OCI-LY1 (cell line): Measurements from ENCODE around the gene RET.

Experiments
- H2AFZ ChIP-seq: fragments of 200-600 bp; sonication (generic), shearing (Covaris generic); 2 replicates; pipeline ENCODE4 v1.6.0; 2014; ENCODE audit warnings: antibody characterized with exemption, mild to moderate bottlenecking, low read length
- H3F3A ChIP-seq: fragments of 200-600 bp; sonication (generic), shearing (Covaris generic); 2 replicates; pipeline ENCODE4 v1.6.0; 2014; ENCODE audit warnings: mild to moderate bottlenecking, antibody characterized with exemption, low read length, moderate library complexity; ENCODE audit not compliant: insufficient read depth
- H3K27ac ChIP-seq: fragments of 200-600 bp; sonication (generic); 2 replicates; pipeline ENCODE4 v1.5.1; 2014; ENCODE audit warnings: low read length, mixed run types, mild to moderate bottlenecking, low read depth; ENCODE audit not compliant: poor library complexity, severe bottlenecking
- H3K27me3 ChIP-seq: fragments of 200-600 bp; sonication (generic); 2 replicates; pipeline ENCODE4 v1.6.0; 2014; ENCODE audit warnings: antibody characterized with exemption, mild to moderate bottlenecking, low read length, moderate library complexity; ENCODE audit not compliant: insufficient read depth
- H3K36me3 ChIP-seq: fragments of 200-600 bp; sonication (generic); 2 replicates; pipeline ENCODE4 v1.6.1; 2014; ENCODE audit warnings: mild to moderate bottlenecking, antibody characterized with exemption, low read length, moderate library complexity, mixed read lengths; ENCODE audit not compliant: insufficient read depth
- H3K4me1 ChIP-seq: fragments of 200-600 bp; sonication (generic); 2 replicates; pipeline ENCODE4 v1.5.1; 2014; ENCODE audit warnings: mild to moderate bottlenecking, low read length, moderate library complexity; ENCODE audit not compliant: insufficient read depth, severe bottlenecking
- H3K4me2 ChIP-seq: fragments of 200-600 bp; sonication (generic), shearing (Covaris generic); 2 replicates; pipeline ENCODE4 v1.6.1; 2014; ENCODE audit warnings: low read length
- H3K4me3 ChIP-seq: fragments of 200-600 bp; sonication (generic); 2 replicates; pipeline ENCODE4 v1.5.1; 2014; ENCODE audit warnings: low read length, low read depth, mild to moderate bottlenecking, mixed read lengths; ENCODE audit not compliant: poor library complexity, severe bottlenecking
- H3K79me2 ChIP-seq: fragments of 200-600 bp; shearing (Covaris generic); 2 replicates; pipeline ENCODE4 v1.6.1; 2016; ENCODE audit warnings: mixed run types, low read length, mixed read lengths; ENCODE audit not compliant: insufficient read depth
- H3K9ac ChIP-seq: fragments of 200-600 bp; sonication (generic), shearing (Covaris generic); 2 replicates; pipeline ENCODE4 v1.6.1; 2014; ENCODE audit warnings: mild to moderate bottlenecking, low read length, mixed read lengths
- H3K9me2 ChIP-seq: fragments of 200-600 bp; sonication (generic), shearing (Covaris generic); 2 replicates; pipeline ENCODE4 v1.6.1; 2014; ENCODE audit warnings: low read depth, mild to moderate bottlenecking, low read length, mixed read lengths
- H3K9me3 ChIP-seq: fragments of 200-600 bp; shearing (Covaris generic); 2 replicates; pipeline ENCODE4 v1.6.1; 2014; ENCODE audit warnings: low read length, mixed read lengths
- H4K20me1 ChIP-seq: fragments of 200-600 bp; sonication (generic), shearing (Covaris generic); 2 replicates; pipeline ENCODE4 v1.6.0; 2016; ENCODE audit warnings: mild to moderate bottlenecking, low read length; ENCODE audit not compliant: insufficient read depth
- CTCF ChIP-seq: fragments of 200-600 bp; sonication (generic), shearing (Covaris generic); IDR thresholded peaks from 2 replicates; pipeline ENCODE4 v1.5.1; 2017; ENCODE audit warnings: mild to moderate bottlenecking, antibody characterized with exemption, low read length, moderate library complexity, mixed read lengths
- EZH2 ChIP-seq: fragments of 200-600 bp; sonication (generic), shearing (Covaris generic); IDR thresholded peaks from 2 replicates; pipeline ENCODE4 v1.8.0; 2017; ENCODE audit warnings: borderline replicate concordance, mixed run types, mild to moderate bottlenecking, antibody characterized with exemption, low read length, moderate library complexity, mixed read lengths

The RET gene

GRCh38 chr10:43086321-43086942, 9.6 kb downstream of the RET start:
- H3K27ac ChIP-seq = no peak overlapping the region
- TF ChIP-seq EZH2 = no peak
- TF ChIP-seq CTCF = no peak
- H3K4me3 ChIP-seq = no peak overlapping the region
- H3K9me3 ChIP-seq = no peaks in the 10 kb centered on the region
- H2AFZ ChIP-seq = no peak overlapping the region
- no peaks in the 10 kb centered on the region for H3K79me2 ChIP-seq
- H3K4me1 ChIP-seq = no peaks in the 10 kb centered on the region
- no peaks in the 10 kb centered on the region for H3F3A ChIP-seq
- no peak overlapping the region for H3K4me2 ChIP-seq
- H3K36me3 ChIP-seq = no peaks in the 10 kb centered on the region
- no peaks in the 10 kb centered on the region for H4K20me1 ChIP-seq
- no peaks in the 10 kb centered on the region for H3K9me2 ChIP-seq
- no peak overlapping the region for H3K9ac ChIP-seq
- H3K27me3 ChIP-seq = no peaks in the 10 kb centered on the region

GRCh38 chr10:43089519-43089918, 12.7 kb downstream of the RET start:
- TF ChIP-seq EZH2 = no peak
- no peak for TF ChIP-seq CTCF
- H3K9ac ChIP-seq = no peak overlapping the region
- H3K79me2 ChIP-seq = no peaks in the 10 kb centered on the region
- H3K4me2 ChIP-seq = no peak overlapping the region
- no peaks in the 10 kb centered on the region for H3F3A ChIP-seq
- no peak overlapping the region for H2AFZ ChIP-seq
- no peaks in the 10 kb centered on the region for H4K20me1 ChIP-seq
- no peaks in the 10 kb centered on the region for H3K4me1 ChIP-seq
- no peaks in the 10 kb centered on the region for H3K36me3 ChIP-seq
- no peaks in the 10 kb centered on the region for H3K9me2 ChIP-seq
- no peaks in the 10 kb centered on the region for H3K9me3 ChIP-seq
- no peak overlapping the region for H3K27ac ChIP-seq
- no peaks in the 10 kb centered on the region for H3K27me3 ChIP-seq
- no peak overlapping the region for H3K4me3 ChIP-seq

- H3K36me3 ChIP-seq = no peaks in the 10 kb centered on the region
- H3K27ac ChIP-seq = no peak overlapping the region
- no peaks in the 10 kb centered on the region for H3K79me2 ChIP-seq
- H4K20me1 ChIP-seq = no peaks in the 10 kb centered on the region
- H3K4me2 ChIP-seq = no peak overlapping the region
- TF ChIP-seq CTCF (no peak), EZH2 (no peak)
- no peaks in the 10 kb centered on the region for H3K9me3 ChIP-seq
- H3K4me3 ChIP-seq = no peak overlapping the region
- no peaks in the 10 kb centered on the region for H3K27me3 ChIP-seq
- no peaks in the 10 kb centered on the region for H3F3A ChIP-seq
- H2AFZ ChIP-seq = no peak overlapping the region
- no peak overlapping the region for H3K9ac ChIP-seq
- H3K4me1 ChIP-seq = no peaks in the 10 kb centered on the region
- H3K9me2 ChIP-seq = no peaks in the 10 kb centered on the region
Measured at GRCh38 chr10:43090188-43090587, 13.3 kb downstream of the RET start.
